Progenitor cell of endocrine pancreas (in vitro differentiated cells): Measurements from ENCODE around the gene CTSH. TPM values are rescaled to one million over a fixed set of nuclear protein-coding genes. Genes with fewer than 3 reads are reported as not detected.

Experiments used
- DNase-seq: peaks from one replicate; pipeline ENCODE4 v3.0.0; 2021; ENCODE audit warnings: low spot score; ENCODE audit not compliant: unreplicated experiment
- H3K27ac Mint-ChIP-seq: 2 replicates; pipeline ENCODE4 v1.8.0; 2021; ENCODE audit warnings: mild to moderate bottlenecking, moderate library complexity, mixed read lengths
- H3K27me3 Mint-ChIP-seq: 2 replicates; pipeline ENCODE4 v1.8.0; 2021; ENCODE audit warnings: mixed read lengths
- H3K36me3 Mint-ChIP-seq: 2 replicates; pipeline ENCODE4 v1.8.0; 2022; ENCODE audit warnings: mixed read lengths; ENCODE audit not compliant: insufficient read depth
- H3K4me1 Mint-ChIP-seq: 2 replicates; pipeline ENCODE4 v1.8.0; 2021; ENCODE audit warnings: low read depth, mixed read lengths
- H3K4me3 Mint-ChIP-seq: 2 replicates; pipeline ENCODE4 v1.8.0; 2021; ENCODE audit warnings: low read depth, mild to moderate bottlenecking, moderate library complexity, mixed read lengths
- H3K9me3 Mint-ChIP-seq: 2 replicates; pipeline ENCODE4 v1.8.0; 2021; ENCODE audit warnings: low read depth, mixed read lengths
- total RNA-seq: library from RNA; stranded (reverse); gene quantifications from 2 replicates; pipeline ENCODE4 v1.2.1, GENCODE V29; 2021
- TF ChIP-seq, protein P1 (sequence below): fragments of 200-600 bp; sonication (generic); IDR thresholded peaks from one replicate; pipeline ENCODE4 v1.5.0; 2021; ENCODE audit warnings: antibody characterized with exemption, mild to moderate bottlenecking; ENCODE audit not compliant: unreplicated experiment

CTSH gene
- total RNA-seq, 1 donor from 2014 or later, result 56.4 TPM

- Mint-ChIP-seq H3K9me3 (no peaks in the 10 kb centered on the region), H3K4me1 (peaks cover 2% of the 10 kb centered on the region), H3K4me3 (no peak overlapping the region), H3K27me3 (peaks cover 4% of the 10 kb centered on the region), H3K36me3 (no peaks in the 10 kb centered on the region), H3K27ac (no peak overlapping the region)
- TF ChIP-seq, protein P1, sequence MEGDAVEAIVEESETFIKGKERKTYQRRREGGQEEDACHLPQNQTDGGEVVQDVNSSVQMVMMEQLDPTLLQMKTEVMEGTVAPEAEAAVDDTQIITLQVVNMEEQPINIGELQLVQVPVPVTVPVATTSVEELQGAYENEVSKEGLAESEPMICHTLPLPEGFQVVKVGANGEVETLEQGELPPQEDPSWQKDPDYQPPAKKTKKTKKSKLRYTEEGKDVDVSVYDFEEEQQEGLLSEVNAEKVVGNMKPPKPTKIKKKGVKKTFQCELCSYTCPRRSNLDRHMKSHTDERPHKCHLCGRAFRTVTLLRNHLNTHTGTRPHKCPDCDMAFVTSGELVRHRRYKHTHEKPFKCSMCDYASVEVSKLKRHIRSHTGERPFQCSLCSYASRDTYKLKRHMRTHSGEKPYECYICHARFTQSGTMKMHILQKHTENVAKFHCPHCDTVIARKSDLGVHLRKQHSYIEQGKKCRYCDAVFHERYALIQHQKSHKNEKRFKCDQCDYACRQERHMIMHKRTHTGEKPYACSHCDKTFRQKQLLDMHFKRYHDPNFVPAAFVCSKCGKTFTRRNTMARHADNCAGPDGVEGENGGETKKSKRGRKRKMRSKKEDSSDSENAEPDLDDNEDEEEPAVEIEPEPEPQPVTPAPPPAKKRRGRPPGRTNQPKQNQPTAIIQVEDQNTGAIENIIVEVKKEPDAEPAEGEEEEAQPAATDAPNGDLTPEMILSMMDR, result no peak
- DNase-seq, result no peak
Observed at GRCh38 chr15:78977091-78977571, 32.3 kb upstream of the CTSH start.

GRCh38 chr15:78976691-78977090 is 31.8 kb upstream of the CTSH start:
- peaks cover 4% of the 10 kb centered on the region for H3K27me3 Mint-ChIP-seq
- H3K4me3 Mint-ChIP-seq, result no peak overlapping the region
- H3K9me3 Mint-ChIP-seq, result no peaks in the 10 kb centered on the region
- H3K27ac Mint-ChIP-seq, result no peak overlapping the region
- TF ChIP-seq, protein P1, result no peak
- H3K36me3 Mint-ChIP-seq, result no peaks in the 10 kb centered on the region
- H3K4me1 Mint-ChIP-seq, result peaks cover 2% of the 10 kb centered on the region
- no peak for DNase-seq

DNA sequence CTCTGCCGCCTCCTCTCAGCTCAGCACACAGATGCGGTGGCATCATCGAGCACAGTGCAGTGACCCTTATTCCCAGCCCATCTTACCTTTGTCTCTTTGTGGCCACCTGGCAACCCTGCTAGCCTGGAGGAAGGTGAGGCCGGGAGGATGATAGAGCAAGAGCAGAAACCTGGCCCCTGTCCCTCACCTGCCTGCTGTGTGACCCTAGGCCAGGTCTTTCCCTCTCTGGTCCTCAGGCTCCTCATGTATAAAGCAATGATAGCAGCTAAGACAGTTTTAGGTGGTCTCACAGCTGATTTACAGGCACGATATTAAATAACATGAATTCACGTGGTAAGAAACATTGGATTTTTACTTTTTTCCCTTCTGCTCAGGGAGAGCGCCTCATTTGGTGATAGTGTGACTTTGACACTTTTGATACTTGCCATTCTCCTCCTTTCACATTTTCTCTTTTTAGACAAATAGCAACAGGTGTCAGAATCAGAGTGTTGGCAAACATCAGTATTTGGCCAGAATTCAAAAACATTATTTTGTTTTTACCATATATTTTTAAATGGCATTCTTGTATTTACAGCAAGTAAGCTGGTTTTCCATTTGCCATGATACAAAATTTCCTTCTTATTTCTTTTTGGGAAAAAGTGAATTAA is 29.5 kb upstream of the CTSH start:
- no peak overlapping the region for H3K4me3 Mint-ChIP-seq
- no peaks in the 10 kb centered on the region for H3K36me3 Mint-ChIP-seq
- DNase-seq, result no peak

GRCh38 chr15:78969687-78970349 is 25.0 kb upstream of the CTSH start:
- TF ChIP-seq, protein P1, result no peak

More for the DNA sequence above, 29.5 kb upstream of the CTSH start:
- Mint-ChIP-seq H3K9me3 (peaks cover 3% of the 10 kb centered on the region), H3K27me3 (peaks cover 4% of the 10 kb centered on the region), H3K4me1 (peaks cover 14% of the 10 kb centered on the region), H3K27ac (no peak overlapping the region)
- TF ChIP-seq, protein P1, result no peak

GRCh38 chr15:78968539-78969271 is 23.9 kb upstream of the CTSH start:
- no peak for DNase-seq
- TF ChIP-seq, protein P1, result no peak
- Mint-ChIP-seq H3K27me3 (no peaks in the 10 kb centered on the region), H3K4me3 (no peak overlapping the region), H3K4me1 (peaks cover 24% of the 10 kb centered on the region), H3K9me3 (peaks cover 3% of the 10 kb centered on the region), H3K27ac (no peak overlapping the region), H3K36me3 (no peaks in the 10 kb centered on the region)

More at GRCh38 chr15:78969687-78970349, 25.0 kb upstream of the CTSH start:
- Mint-ChIP-seq H3K4me1 (peaks cover 22% of the 10 kb centered on the region), H3K27ac (peak overlapping the region; percentile 68), H3K4me3 (no peak overlapping the region), H3K27me3 (no peaks in the 10 kb centered on the region), H3K9me3 (peaks cover 3% of the 10 kb centered on the region), H3K36me3 (no peaks in the 10 kb centered on the region)
- DNase-seq, result no peak
